Right hindlimb (tissue), 1 donor: Measurements from ENCODE around the gene UGT8.
A peak's percentile ranks its signal among the peaks of the same experiment; 100 is the strongest.
"Not testable (repeated sequence)": the region's sequence is repeated elsewhere in the genome, so short reads cannot be mapped to it uniquely, and the experiment has no call there.

Experiments used
- DNase-seq: peaks from one replicate; pipeline ENCODE4 v3.0.0-alpha.2; 2018

UGT8 gene

GRCh38 chr4:114606245-114606644 is 7.6 kb downstream of the UGT8 start:
- DNase-seq, result no peak

- DNase-seq, result no peak
Measured at GRCh38 chr4:114607056-114607455, 8.4 kb downstream of the UGT8 start.

- no peak for DNase-seq
Measured at GRCh38 chr4:114613560-114613959, 15.0 kb downstream of the UGT8 start.

- no peak for DNase-seq
Measured at GRCh38 chr4:114615435-114615834, 16.8 kb downstream of the UGT8 start.

- not testable (repeated sequence) for DNase-seq
Measured at GRCh38 chr4:114616036-114616435, 17.4 kb downstream of the UGT8 start.

GRCh38 chr4:114626196-114626595 is 27.6 kb downstream of the UGT8 start:
- no peak for DNase-seq

GRCh38 chr4:114636192-114636935 is 37.8 kb downstream of the UGT8 start:
- no peak for DNase-seq

- DNase-seq, result no peak
Measured at GRCh38 chr4:114642173-114642780, 43.7 kb downstream of the UGT8 start.

GRCh38 chr4:114649908-114650307 is 51.3 kb downstream of the UGT8 start:
- no peak for DNase-seq

GRCh38 chr4:114653675-114654074 is 55.1 kb downstream of the UGT8 start:
- no peak for DNase-seq

- no peak for DNase-seq
Measured at GRCh38 chr4:114654592-114654991, 56.0 kb downstream of the UGT8 start.

- no peak for DNase-seq
Measured at GRCh38 chr4:114658179-114658578, 59.6 kb downstream of the UGT8 start.

GRCh38 chr4:114658776-114659175 is 60.2 kb downstream of the UGT8 start:
- no peak for DNase-seq

- DNase-seq, result peak; percentile 46
Measured at GRCh38 chr4:114659386-114660008, 60.9 kb downstream of the UGT8 start.

GRCh38 chr4:114663083-114663482 is 64.5 kb downstream of the UGT8 start:
- no peak for DNase-seq

GRCh38 chr4:114668577-114668976 is 70.0 kb downstream of the UGT8 start:
- no peak for DNase-seq

- DNase-seq, result not testable (repeated sequence)
Measured at GRCh38 chr4:114670733-114671132, 72.1 kb downstream of the UGT8 start.

- DNase-seq, result no peak
Measured at GRCh38 chr4:114673306-114673705, 74.7 kb downstream of the UGT8 start.

- DNase-seq, result no peak
Measured at GRCh38 chr4:114674080-114674479, 75.5 kb downstream of the UGT8 start.

GRCh38 chr4:114677346-114677979 is 78.9 kb downstream of the UGT8 start:
- DNase-seq, result no peak

- no peak for DNase-seq
Measured at GRCh38 chr4:114684462-114684861, 85.9 kb downstream of the UGT8 start.

GRCh38 chr4:114688059-114688458 is 89.5 kb downstream of the UGT8 start:
- DNase-seq, result no peak

GRCh38 chr4:114690571-114690970 is 92.0 kb downstream of the UGT8 start:
- DNase-seq, result no peak

GRCh38 chr4:114691865-114692264 is 93.3 kb downstream of the UGT8 start:
- no peak for DNase-seq
